Osteoblast (primary cell): ENCODE data around the gene PRODH2. TPM values are rescaled to one million over a fixed set of nuclear protein-coding genes. Genes with fewer than 3 reads are reported as not detected.

Source experiments
- DNase-seq: peaks from one replicate; pipeline ENCODE4 v3.0.0; 2011; ENCODE audit warnings: low spot score, mixed read lengths; ENCODE audit not compliant: insufficient read length; ENCODE audit errors: missing footprints
- H2AFZ ChIP-seq: 2 replicates; pipeline ENCODE4 v1.6.0; 2011; ENCODE audit warnings: mild to moderate bottlenecking, low read length
- H3K27ac ChIP-seq: 2 replicates; pipeline ENCODE4 v1.5.1; 2011; ENCODE audit warnings: mild to moderate bottlenecking, low read depth, low read length, moderate library complexity
- H3K27me3 ChIP-seq: 2 replicates; pipeline ENCODE4 v1.6.0; 2012; ENCODE audit warnings: mild to moderate bottlenecking, control low read depth, inconsistent platforms, low read length, moderate library complexity; ENCODE audit not compliant: insufficient read depth
- H3K36me3 ChIP-seq: 2 replicates; pipeline ENCODE4 v1.5.1; 2011; ENCODE audit warnings: mild to moderate bottlenecking, low read length, control low read depth, moderate library complexity; ENCODE audit not compliant: insufficient read depth
- H3K4me1 ChIP-seq: 2 replicates; pipeline ENCODE4 v1.5.1; 2011; ENCODE audit warnings: mild to moderate bottlenecking, low read length, control low read depth, moderate library complexity; ENCODE audit not compliant: insufficient read depth
- H3K4me2 ChIP-seq: 2 replicates; pipeline ENCODE4 v1.6.0; 2011; ENCODE audit warnings: mild to moderate bottlenecking, low read length; ENCODE audit not compliant: insufficient read depth
- H3K4me3 ChIP-seq: fragments of 200-600 bp; sonication (generic); 3 replicates; pipeline ENCODE4 v1.5.1; 2012; ENCODE audit warnings: mild to moderate bottlenecking, low read length, inconsistent platforms; ENCODE audit not compliant: insufficient read depth
- H3K79me2 ChIP-seq: 2 replicates; pipeline ENCODE4 v1.6.0; 2012; ENCODE audit warnings: mild to moderate bottlenecking, low read length, control low read depth, inconsistent platforms; ENCODE audit not compliant: insufficient read depth
- H3K9me3 ChIP-seq: 2 replicates; pipeline ENCODE4 v1.5.1; 2011; ENCODE audit warnings: low read depth, low read length, control low read depth
- H4K20me1 ChIP-seq: 2 replicates; pipeline ENCODE4 v1.6.0; 2012; ENCODE audit warnings: mild to moderate bottlenecking, low read length, control low read depth; ENCODE audit not compliant: insufficient read depth
- total RNA-seq: library from RNA; depleted of rRNA; stranded (reverse); fragments of >200 nt; gene quantifications from 2 replicates; pipeline ENCODE4 v1.2.3, GENCODE V29; 2012
- TF ChIP-seq, protein P1 (sequence below): IDR thresholded peaks from 2 replicates; pipeline ENCODE4 v1.5.1; 2011; ENCODE audit warnings: mild to moderate bottlenecking, low read depth, low read length, moderate library complexity; ENCODE audit errors: extremely low read depth

The PRODH2 gene
- total RNA-seq, 1 donor: not detected

DNA sequence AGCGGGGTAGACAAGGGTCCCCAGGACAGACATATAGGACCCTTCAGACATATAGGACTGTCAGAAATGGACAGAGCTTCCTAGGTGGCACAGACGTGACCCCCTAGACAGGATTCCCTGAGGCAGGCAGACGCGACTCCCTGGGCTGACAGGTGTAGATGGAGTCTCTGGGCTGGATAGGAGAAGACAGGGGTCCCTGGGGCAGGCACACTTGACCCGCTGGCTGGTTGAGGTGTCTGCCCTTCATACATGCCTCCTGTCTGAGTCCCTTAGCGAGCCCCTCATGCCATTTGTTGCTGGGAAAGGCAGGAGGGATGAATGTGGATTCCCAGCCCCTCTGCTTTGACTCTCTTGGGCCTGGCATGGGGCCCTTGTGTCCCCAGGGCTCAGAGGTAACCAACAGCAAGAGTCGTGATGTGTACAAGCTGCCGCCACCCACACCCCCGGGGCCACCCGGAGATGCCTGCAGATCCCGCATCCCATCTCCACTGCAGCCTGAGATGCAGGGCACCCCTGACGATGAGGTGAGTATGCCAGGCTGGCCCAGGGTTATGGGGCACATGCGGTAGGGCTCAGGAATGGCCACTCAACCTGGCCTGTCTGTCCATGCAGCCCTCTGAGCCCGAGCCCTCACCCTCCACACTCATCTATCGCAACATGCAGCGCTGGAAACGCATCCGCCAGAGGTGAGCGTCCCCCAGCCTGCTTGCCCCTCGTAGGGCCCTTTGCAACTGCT, 58.8 kb downstream of the PRODH2 start:
- H2AFZ ChIP-seq: no peak overlapping the region
- peaks cover 8% of the 10 kb centered on the region for H4K20me1 ChIP-seq
- H3K36me3 ChIP-seq: peaks cover 26% of the 10 kb centered on the region
- peak; percentile 65 for DNase-seq
- H3K9me3 ChIP-seq: no peaks in the 10 kb centered on the region
- H3K27ac ChIP-seq: no peak overlapping the region
- peaks cover 23% of the 10 kb centered on the region for H3K79me2 ChIP-seq
- no peak overlapping the region for H3K4me2 ChIP-seq
- H3K4me1 ChIP-seq: peaks cover 30% of the 10 kb centered on the region
- TF ChIP-seq, protein P1, sequence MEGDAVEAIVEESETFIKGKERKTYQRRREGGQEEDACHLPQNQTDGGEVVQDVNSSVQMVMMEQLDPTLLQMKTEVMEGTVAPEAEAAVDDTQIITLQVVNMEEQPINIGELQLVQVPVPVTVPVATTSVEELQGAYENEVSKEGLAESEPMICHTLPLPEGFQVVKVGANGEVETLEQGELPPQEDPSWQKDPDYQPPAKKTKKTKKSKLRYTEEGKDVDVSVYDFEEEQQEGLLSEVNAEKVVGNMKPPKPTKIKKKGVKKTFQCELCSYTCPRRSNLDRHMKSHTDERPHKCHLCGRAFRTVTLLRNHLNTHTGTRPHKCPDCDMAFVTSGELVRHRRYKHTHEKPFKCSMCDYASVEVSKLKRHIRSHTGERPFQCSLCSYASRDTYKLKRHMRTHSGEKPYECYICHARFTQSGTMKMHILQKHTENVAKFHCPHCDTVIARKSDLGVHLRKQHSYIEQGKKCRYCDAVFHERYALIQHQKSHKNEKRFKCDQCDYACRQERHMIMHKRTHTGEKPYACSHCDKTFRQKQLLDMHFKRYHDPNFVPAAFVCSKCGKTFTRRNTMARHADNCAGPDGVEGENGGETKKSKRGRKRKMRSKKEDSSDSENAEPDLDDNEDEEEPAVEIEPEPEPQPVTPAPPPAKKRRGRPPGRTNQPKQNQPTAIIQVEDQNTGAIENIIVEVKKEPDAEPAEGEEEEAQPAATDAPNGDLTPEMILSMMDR: no peak
- H3K4me3 ChIP-seq: no peak overlapping the region
- no peaks in the 10 kb centered on the region for H3K27me3 ChIP-seq

DNA sequence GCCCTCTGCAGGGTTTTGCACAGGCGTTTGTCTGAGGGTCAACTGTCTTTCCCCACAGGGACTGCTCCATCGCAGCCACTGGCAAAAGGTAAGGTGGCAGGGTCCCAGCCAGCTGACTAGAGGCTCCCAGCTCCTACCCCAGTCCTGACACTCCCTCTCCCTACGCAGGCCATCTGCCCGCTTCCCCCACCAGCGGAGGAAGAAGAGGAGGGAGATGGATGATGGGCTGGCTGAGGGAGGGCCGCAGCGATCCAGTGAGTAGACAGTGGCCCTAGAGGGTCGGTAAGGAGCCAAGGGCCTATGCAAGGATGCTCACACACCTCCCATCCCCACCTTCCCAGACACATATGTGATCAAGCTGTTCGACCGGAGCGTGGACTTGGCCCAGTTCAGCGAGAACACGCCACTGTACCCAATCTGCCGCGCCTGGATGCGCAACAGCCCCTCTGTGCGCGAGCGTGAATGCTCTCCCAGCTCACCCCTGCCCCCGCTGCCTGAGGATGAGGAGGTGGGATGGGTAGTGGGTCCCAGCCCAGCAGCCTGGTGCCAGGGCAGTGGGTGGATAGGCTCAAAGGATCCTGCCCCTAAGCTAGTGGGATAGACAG, 59.8 kb downstream of the PRODH2 start:
- H3K4me1 ChIP-seq: peaks cover 26% of the 10 kb centered on the region
- TF ChIP-seq, protein P1: no peak
- no peak overlapping the region for H3K4me3 ChIP-seq
- peaks cover 26% of the 10 kb centered on the region for H3K36me3 ChIP-seq
- H3K79me2 ChIP-seq: peaks cover 21% of the 10 kb centered on the region
- no peak for DNase-seq
- H3K9me3 ChIP-seq: no peaks in the 10 kb centered on the region
- no peak overlapping the region for H2AFZ ChIP-seq
- no peak overlapping the region for H3K4me2 ChIP-seq
- H3K27ac ChIP-seq: no peak overlapping the region
- H4K20me1 ChIP-seq: peaks cover 8% of the 10 kb centered on the region
- H3K27me3 ChIP-seq: no peaks in the 10 kb centered on the region

- Histone ChIP-seq H3K4me2 (no peak overlapping the region), H4K20me1 (peaks cover 8% of the 10 kb centered on the region), H3K27me3 (no peaks in the 10 kb centered on the region), H3K4me3 (no peak overlapping the region), H3K79me2 (peaks cover 21% of the 10 kb centered on the region), H2AFZ (no peak overlapping the region), H3K36me3 (peaks cover 31% of the 10 kb centered on the region), H3K4me1 (peaks cover 22% of the 10 kb centered on the region), H3K27ac (no peak overlapping the region), H3K9me3 (no peaks in the 10 kb centered on the region)
- TF ChIP-seq, protein P1: no peak
- DNase-seq: no peak
These were observed 60.6 kb downstream of the PRODH2 start for GRCh38 chr19:35751839-35752745.
